SW 1271 (cell line): ENCODE results near the gene MACROD2.

Experiments
- DNase-seq, 2 experiments: peaks; one replicate each; lab custom pipeline; 2025; lab: John Stamatoyannopoulos, UW

Gene MACROD2

DNA sequence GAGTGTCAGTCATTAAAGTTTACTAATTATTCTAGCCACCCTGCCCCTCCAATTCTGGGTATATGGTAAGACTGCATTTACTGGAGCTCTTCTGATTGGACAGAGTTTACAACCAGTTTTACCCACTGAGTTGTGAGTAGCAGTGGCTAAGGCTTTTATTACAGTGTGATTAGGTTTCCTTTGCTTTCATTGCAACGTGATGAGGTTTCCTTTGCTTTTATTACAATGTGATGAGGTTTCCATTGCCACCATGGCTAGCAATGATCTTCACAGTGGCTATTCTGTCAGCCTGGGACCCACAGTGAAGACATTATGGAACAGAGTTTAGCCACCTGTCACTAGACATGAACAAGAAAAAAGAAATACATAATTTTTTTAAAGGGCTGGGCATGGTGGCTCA, 1052.3 kb downstream of the MACROD2 start:
- DNase-seq, result no peak

DNA sequence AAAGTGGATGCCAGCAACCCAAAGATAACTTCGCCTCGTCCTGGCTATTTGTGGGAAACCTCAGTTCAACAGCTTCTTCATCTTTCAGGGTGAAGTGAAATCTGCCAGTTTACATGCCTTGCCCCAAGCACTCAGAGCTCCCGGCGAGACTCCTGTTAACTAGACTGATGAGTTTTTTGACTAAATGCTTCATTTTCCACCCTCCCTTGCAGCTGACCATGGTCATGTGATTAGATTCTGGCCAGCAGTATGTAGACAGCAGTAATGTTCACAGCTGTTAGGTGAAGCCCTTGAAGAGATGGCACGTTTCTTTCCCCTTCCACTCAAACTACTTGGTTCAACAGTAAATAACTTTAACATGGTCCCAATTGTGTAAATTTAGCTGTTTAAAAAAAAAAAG, 1060.9 kb downstream of the MACROD2 start:
- no peak for DNase-seq

DNA sequence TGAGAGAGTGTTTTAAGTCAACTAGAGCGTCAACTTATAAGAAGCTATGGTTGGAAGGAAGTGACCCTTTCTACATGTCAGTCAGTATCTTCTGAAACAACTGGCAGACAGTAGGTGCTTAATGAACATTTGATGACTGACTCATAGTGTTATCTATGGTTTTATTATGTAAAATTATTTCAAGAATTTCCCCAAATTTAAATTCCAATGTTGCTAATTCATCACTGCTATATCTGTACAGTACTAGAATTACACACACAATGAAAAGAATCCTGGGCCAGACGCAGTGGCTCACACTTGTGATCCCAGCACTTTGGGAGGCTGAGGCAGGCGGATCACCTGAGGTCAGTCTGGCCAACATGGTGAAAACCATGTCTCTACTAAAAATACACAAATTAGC, 1063.5 kb downstream of the MACROD2 start:
- no peak for DNase-seq

DNA sequence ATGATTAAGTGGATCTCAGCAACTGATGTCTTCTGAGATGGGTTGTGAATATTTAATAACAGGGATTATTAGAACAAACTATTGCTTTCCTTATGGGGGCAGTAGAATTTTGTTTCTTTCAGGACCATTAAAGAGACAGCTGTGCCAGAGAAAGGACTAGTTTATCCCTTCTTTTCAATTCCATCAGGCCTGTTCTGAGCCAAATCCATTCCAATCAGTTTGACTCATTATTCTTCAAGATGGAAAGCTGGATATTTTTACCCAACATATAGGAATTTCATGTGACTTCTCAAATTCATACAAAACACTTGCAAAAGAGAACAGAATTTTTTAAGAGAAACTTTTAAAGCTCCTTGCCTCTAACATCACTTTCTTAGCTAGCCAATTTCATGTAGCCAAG, 1064.1 kb downstream of the MACROD2 start:
- no peak for DNase-seq

DNA sequence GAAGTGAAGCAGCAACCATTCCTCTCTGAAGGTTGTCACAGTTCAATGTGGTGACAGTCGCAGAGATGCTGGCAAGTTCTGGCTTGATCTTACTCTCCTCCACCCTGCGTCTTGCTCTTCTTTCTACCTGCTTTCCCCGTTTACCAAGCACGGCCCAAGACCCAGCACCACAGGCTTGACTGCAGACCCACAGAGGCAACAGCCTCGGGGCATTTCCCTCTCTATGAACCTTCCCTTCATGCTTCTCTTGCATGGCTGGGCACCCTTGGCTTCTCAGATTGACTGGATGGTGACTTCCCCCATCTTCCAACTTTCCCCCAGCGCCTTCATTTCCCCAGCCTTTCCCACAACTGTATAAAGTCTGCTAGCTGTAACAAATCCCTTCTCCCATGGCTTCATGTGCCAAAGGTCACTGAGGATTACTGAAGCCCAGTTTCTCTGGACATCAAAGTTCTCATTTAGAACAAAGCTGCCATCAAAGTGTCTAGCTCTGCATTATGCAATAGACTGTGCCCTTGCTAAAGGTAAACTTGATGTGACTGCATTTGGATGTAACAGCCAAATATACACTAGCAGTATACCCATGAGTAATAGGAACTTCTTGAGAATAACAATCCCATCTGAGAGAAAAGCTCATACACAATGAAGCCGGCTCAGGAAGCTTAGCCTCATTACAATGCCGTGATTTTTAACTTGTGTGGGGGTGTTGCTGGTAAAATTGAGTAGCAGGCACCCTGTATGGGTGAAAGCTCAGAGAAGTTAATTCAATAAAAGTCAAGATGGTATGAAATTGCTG, 1065.1 kb downstream of the MACROD2 start:
- no peak for DNase-seq

DNA sequence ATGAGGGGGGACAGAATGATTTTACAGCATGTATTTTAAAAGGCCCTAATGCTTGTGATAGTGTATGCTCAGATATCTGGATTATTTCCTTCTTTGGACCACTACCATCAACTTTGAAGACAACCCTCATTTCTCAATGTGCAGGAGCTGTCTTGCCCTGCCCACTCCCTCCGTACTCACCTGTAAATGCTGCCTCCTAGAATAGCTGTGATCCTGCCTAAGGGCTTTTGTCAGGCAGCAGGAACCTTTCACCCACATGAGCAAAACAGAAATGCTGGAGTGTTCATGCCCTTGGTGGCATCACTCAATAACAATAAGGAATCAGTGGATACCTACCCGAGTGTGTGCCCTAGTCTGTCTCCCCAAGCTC, 1065.7 kb downstream of the MACROD2 start:
- no peak for DNase-seq

DNA sequence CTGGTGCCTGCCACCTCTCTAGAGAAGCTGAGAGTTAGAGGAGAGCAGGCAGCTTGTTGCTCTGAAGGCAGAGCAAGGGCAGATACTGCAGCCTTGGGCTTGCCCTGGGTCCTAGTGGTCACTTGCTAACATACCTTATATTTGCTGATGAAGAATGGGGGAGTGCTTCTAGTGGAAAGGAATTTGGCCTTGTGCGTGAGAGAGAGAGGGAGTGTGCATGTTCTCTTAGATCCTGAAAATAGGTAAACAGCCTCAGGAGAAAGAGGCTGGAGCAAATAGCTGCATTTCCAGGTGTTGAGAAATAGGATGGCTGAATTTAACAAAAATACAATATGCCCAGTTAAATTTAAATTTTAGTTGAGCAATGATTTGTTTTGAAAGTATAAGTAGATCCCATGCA, 1066.6 kb downstream of the MACROD2 start:
- no peak for DNase-seq

DNA sequence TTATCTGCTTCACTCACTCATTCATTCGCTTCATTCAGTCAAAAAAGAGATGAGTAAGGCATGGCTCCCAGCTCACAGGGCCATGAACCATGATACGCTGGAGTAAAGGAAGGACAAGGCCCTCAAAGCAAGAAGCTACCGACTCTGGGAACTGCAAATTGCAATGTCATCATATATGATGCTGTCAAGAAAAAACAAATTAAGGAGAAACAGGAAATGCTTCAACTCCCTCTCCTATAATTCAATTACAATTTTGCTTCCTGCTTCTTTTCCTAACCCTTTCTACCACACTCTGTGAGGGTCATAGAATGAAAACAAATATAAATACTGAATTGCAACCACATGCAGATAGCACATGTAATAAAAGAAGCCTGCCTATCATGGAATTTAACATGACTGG, 1067.8 kb downstream of the MACROD2 start:
- DNase-seq, result no peak

DNA sequence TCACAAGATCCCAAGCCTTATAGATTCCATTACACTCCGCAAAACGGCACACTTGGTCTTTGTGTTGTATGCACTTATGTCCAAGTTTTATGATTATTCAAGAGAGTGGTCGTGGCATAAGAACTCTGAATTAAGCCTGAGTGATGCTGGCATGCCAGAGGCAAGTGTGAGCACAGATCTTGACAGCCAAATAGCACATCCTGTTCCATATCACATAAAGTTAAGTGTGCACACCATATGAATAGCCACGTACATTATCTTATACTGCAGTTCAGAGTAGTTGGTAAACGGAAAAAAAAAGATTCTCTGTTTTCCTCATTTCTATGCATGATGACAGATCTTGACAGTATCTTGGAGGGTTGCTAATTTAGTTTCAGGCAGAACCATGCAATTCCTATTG, 1069.4 kb downstream of the MACROD2 start:
- no peak for DNase-seq

DNA sequence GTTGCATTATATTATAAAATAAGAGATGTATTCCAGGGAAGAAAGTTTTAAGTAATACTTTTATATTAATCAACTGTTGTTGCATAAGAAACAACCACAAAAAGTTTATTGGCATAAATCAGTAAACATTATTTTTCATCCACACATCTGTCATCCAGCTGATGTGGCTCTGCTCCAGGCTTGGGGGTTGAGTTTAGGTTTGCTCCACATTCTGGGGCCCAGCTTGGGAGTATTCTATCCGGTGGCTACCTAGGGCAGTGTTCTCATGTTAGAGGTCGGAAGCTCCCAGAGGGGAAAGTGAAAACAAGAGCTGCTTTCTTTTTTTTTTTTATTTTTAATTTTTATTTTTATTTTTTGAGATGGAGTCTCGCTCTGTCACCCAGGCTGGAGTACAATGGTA, 1070.5 kb downstream of the MACROD2 start:
- no peak for DNase-seq

DNA sequence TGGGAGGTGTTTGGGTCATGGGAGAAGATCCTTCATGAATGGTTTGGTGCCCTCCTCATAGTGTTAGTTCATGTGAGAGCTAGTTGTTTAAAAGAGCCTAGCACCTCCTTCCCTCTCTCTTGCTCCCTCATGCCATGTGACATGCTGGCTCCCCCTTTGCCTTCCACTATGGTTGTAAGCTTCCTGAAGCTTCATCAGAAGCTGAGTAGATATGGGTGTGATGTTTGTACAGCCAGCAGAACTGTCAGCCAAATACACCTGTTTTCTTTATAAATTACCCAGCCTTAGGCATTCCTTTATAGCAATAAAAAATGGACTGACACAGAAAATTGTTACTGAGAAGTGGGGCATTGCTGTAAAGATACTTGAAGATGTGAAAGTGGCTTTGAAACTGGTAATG, 1073.2 kb downstream of the MACROD2 start:
- DNase-seq, result no peak

DNA sequence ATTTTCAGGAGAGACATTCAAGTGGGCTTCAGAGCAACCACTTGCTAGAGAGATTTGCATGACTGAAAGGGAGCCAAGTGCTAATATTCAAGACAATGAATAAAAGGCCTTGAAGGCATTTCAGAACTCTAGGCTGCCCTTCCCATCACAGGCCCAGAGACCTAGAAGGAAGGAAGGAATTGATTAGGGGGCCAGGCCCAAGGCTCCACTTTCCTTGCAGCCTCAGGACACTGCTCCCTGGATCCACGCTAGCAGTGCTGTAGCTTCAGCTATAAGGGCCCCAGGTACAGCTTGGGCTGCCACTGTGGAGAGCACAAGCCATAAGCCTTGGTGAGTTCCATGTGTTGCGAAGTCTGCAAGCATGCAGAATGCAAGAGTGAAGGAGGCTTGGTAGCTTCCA, 1074.0 kb downstream of the MACROD2 start:
- no peak for DNase-seq

DNA sequence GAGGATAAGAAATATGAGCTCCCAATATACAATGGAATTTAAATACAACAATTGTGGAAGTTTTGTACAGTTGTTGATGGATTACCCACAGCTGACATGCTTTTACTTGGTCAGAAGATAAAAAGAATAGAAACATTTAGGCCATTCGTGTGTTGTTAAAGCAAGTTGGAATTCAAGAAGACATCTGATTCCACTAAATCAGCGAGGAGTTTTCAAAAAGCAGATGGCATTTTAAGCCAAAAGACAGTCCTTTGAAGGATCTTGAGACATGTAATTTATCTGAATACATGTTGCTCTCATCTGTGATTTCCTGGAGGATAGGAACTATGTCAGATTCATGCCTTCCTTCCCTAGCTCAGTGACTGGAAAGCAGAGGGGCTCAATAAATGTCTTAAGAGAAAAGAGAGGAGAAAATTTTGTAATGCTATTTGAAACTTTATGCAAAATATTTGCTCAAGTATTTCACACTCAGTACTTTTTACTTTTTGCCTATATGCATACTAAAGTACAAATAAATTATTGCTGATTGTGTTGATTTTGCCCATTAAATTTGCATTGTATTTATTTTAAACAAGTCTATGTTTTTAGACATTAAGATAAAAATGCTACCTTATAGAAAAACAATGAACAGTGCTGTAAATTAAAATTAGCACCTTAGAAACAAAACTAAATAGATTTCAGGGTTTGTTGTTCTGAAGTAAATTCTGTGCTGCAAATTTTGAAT, 1075.9 kb downstream of the MACROD2 start:
- no peak for DNase-seq

DNA sequence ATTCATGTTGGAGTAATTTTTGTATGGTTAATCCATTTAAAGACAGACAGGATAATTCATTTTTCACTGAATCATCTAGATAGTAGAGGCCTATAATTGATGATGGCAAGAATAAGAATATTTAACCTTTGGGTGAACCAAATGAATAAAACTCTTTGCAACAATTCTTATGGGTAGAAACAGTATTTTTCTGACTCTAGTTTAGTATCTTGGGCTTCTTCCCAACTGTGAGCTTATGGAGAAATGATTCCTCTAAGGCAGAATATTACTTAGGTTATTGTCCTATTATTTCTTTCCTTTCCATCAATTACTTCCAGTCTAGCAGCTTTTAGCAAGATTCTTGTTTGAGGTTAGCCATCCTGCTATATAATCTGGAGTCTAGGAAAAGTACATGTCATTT, 1077.0 kb downstream of the MACROD2 start:
- DNase-seq, result no peak

DNA sequence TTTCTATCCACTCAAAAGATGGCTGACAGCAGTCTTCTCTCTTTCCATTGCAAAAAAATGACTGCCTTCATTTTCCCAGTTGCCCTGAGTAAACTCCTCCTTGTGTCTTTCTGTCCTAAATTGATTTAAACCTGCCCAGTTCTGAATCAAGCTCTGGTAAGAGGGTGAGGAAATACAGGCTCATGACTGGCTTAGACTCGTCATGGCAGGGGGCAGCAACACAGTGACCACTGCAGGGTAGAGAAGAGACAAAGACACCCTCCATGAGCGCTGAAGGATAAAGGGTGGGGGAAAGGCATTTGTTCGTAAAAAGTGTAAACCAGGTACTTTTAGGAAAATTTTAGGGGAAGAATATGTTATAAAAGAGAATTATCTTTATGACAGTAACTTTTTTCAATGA, 1080.3 kb downstream of the MACROD2 start:
- DNase-seq, result no peak

DNA sequence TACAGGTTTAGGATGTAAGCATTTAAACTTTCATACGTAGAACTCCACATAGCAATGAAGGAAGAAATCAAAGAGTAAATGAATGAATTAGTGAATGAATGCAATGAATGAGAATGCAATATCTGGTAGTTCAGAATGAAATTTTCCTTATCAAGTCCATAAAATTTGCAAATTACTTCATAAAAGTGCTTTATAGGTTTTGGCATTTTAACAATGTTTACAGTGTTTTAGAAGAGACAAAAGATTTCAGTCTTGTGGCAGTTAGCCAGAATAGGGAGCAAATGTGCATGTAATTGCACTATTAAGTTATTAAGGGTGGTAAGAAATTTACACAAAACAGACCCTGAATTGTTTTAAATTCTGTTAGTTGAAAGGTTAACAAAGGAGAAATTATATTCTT, 1081.5 kb downstream of the MACROD2 start:
- DNase-seq, result no peak

DNA sequence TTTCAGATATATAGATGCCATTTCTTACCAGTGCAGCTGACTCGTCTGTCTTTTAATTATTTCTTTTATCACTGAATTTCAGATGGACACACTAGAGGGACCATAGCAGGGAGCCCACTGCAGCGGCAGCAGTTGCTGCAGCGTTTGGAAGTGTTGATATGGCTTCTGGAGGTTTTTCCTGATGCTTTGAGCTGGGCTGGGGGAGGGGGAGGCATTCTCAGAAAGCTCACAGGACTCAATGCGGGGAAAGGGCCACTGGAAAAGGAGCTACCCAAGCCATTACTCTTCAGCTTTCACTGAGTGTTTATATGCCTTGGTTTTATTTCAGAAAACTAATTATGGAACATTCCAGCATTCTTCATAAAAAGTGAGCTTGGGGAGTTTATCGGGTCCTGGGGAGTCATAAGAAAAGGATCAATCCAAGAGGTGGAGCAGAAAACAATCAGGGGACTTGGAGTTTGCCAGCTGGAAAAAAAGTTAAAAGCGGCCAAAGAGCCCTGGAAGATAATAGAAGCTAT, 1082.5 kb downstream of the MACROD2 start:
- no peak for DNase-seq

DNA sequence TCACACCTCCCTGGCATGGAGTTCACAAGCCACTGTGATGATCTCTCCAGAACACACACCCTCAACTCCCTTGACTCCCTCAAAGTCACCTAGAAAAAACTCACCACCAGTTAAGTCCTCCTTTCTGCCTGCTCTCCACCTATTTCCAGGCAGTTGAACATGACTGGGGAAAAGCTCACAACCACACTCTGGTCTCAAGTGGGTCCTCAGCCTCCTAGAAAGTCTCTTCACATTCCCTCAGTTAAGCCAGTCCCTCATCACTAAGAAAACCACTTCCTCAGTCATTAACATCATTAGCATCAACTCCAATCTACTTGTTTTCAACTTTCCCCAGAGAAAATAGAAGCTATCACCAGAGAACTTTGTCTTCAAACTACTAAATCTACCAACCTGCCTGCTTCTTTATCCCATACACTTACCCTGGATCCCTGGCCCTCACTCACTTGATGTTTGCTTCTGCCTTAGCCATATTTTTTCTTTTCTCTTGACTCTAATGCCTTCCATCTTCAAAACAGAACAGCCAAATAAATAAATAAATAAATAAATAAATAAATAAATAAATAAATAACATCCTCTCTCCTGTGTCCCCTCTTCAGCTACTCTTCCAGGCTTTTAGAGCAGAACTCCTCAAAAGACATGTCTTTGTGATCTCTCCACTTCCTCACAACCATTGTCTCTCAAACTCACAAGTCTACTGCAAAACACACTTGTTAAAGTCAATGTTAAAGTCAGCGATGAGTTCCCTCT, 1084.5 kb downstream of the MACROD2 start:
- DNase-seq, result no peak

DNA sequence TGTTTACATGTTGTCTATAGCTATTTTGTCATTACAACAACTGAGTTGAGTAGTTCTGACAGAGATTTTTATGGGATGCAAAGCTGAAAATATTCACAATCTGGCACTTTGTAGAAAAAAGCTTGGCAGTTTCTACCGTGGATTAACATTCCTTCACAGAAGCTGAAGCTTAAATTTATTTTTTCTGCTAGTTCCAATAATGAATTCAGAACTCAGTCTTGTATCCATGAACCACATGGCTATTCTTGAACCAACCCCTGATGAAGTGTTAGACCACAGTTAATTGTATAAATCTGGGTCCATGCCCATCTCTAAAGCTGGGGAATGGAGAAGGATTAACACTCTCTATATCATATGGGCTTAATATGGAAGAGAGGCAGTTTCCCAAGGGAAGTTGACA, 1085.9 kb downstream of the MACROD2 start:
- DNase-seq, result no peak

DNA sequence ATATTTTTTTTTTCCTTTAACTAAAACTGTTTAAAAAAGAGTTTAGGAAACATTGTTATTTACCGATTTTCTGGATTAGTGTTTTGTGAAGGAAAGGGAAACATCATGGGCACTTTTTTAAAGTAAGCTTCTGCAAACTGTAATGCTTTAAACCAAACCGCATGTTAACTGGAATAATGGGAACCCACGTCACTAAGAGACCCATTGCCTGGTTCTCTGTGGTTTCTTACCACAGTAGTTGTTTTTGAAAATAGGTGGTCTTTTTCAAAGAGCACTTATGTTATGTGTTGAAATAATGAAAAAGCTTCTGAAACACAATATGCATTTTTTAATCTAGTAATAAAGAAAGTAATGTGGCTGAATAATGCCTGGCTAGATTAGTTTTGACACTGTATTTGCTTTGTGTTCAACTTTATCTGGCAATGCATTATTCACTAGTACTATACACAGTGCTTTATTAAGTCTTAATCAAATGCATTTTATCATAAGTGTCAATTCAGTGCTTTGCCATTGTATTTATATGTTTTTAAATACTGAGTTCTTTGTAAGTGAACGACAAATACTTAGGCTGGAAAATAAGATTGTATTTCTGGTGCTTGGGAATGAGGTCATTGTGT, 1096.2 kb downstream of the MACROD2 start:
- DNase-seq, result no peak

DNA sequence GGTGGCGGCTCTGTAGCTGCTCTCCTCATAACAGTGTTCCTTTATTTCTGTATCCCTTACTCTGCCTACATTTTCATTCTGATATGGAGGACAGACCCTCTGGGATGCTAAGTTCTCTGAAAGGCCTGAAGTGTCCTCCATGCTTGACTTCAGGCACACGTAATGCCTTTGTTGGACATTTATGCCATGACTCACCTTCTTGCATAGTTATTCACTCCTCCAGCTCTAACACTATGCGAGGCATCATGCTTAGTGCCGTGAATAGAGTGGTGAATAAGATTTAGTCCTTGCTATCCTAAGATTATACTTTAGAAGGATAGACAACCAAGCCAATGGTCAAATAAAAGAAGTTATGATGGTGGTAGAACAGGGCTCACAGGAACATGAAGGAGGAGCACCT, 1103.0 kb downstream of the MACROD2 start:
- no peak for DNase-seq

DNA sequence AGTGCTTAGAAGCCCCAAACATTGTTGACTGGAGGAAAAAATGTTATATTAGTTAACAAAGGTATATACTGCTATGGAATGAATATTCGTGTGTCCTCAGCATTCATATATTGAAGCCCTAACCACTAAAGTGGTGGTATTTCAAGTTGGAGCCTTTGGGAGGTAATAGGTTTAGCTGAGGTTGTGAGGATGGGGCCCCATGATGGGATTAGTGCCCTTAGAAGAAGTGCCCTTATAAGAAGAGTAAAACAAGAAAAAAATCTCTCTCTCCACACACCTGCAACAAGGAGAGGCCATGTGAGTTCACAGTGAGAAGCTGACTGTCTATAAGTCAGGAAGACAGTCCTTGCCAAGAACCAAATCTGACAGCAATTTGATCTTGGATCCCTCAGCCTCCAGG, 1103.8 kb downstream of the MACROD2 start:
- no peak for DNase-seq
